Retina (tissue), 1 donor: ENCODE data around the gene EME1.
A peak's percentile ranks its signal among the peaks of the same experiment; 100 is the strongest.

ENCODE experiments used
- DNase-seq: peaks from one replicate; pipeline ENCODE4 v3.0.0-alpha.2; 2016

The EME1 gene

DNA sequence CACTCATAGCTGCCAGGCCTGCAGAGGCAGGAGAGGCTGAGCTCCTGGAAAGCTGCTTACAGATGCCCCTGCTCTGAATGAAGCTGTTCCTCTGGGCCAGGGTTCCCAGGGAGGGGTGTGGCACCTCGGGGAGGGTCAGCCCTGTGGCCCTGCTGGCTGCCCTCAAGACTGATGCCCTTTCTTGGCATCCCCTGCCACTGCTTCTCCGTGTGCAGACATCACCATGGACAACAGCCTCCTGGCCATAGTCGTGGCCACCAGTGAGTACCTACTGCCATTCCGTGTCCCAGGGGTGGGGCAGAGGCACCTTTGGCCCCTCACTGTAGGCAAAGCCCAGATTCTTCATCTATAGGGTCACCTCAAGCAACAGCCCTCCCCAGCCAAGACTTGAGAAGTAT is 9.0 kb upstream of the EME1 start:
- no peak for DNase-seq

DNA sequence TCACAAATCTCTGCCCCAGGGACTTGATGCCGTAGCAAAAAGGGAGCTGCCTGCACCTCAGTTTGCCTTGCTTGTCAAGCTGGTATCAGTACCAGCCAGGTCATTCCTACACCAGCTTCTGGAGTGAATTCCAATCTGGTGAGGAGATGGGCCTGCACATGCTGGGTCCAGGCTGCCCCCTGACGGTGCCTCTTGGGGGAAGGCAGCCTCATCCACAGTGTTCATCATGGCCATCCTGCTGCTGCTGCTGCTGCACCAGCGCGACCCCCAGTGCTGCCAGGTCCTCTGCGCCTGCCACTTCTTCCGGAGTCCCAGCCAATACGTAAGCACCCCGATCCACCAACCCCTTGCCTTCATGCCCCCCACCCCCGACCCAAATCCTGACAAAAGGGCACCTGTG is 8.3 kb upstream of the EME1 start:
- peak; percentile 33 for DNase-seq

GRCh38 chr17:50365165-50365564 is 7.9 kb upstream of the EME1 start:
- DNase-seq, result peak; percentile 22

GRCh38 chr17:50365649-50366393 is 7.2 kb upstream of the EME1 start:
- DNase-seq, result no peak

- no peak for DNase-seq
Observed at GRCh38 chr17:50367401-50367800, 5.6 kb upstream of the EME1 start.

DNA sequence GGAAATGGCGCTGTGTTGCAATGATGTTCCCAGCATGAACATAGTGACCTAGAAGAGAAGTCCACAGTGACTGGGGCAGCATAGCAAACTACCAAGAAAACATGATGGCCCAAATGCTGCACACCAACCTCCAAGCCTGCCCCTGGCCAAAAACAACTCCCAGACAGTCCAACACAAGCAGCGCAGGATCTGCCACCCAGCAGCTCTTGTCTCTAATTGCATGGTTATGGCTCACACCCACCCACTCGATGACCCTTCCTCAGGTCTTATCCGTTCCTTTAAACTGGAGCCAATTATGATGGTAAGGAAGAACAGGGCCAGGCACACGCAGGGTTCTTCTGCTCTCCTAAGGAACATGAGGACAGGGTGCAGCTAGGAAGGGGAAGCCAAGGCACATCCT is 3.0 kb upstream of the EME1 start:
- DNase-seq, result no peak

GRCh38 chr17:50371526-50371925 is 1.5 kb upstream of the EME1 start:
- DNase-seq, result no peak

GRCh38 chr17:50372222-50372757 is 739 bp upstream of the EME1 start:
- no peak for DNase-seq

GRCh38 chr17:50373705-50374104 is 676 bp downstream of the EME1 start:
- DNase-seq, result no peak

GRCh38 chr17:50375858-50376538 is 3.0 kb downstream of the EME1 start:
- DNase-seq, result no peak

DNA sequence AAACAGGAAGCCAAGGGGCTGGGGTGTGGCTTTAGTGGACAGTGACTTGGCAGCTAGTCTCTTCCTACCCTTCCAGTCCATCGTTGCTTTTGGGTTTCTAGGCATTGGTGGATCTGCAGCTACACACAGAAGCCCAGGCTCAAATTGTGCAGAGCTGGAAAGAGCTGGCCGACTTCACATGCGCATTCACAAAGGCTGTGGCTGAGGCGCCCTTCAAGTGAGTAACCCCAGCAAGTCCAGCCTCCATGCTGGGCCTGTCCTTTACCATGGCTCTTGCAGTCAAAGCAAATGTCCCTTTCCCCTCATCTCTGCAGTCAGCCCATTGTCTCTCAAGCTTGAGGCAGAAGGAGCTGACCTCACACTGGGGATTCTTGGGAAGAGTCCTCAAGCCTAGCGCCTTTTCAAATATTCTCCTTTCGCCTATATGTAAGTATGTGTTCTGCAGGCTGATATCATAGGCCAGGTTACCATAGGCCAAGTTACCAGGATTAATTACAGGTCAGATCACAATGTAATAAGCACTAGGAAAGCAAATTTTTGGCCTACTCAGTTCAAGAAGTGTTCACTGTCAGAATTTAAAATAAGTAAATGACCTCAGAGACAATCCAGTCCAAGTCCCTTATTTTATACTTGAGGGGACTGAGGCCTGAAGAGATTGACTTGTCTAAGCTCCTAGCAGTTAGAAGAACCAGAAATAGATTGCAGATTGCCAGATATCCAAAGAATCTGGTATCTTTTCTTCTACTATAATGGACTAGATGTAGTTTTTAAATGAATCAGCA is 6.5 kb downstream of the EME1 start:
- no peak for DNase-seq

- DNase-seq, result no peak
Observed at GRCh38 chr17:50380369-50381259, 7.6 kb downstream of the EME1 start.

DNA sequence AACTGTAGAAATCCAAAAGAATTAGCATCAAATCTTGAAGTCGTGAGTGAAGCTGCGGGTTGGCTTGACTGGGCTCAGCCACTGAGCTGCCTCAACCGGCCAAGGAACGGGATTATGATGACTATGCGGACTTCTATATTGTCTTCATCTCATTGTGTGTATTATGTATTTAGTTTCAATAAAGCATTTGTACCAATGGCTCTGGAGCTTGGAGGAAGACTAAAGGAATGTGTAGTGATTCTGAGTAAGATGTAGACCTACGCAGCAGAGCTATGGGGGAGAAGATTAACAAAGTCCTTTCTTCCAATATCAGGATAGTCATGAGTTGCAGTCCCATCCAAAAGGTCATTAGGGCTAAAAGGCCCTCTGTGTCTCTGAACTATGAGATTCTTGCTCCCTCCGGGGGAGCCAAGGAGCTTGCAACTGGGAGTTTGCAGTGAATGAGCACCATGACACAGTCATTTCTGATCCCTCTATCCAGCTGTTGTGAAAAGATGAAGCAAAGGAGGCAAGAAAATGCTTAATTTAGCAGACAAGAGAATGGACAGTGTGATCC is 8.3 kb downstream of the EME1 start:
- DNase-seq, result no peak

- no peak for DNase-seq
Observed at GRCh38 chr17:50381920-50382319, 8.9 kb downstream of the EME1 start.

- no peak for DNase-seq
Observed at GRCh38 chr17:50382931-50383330, 9.9 kb downstream of the EME1 start.

DNA sequence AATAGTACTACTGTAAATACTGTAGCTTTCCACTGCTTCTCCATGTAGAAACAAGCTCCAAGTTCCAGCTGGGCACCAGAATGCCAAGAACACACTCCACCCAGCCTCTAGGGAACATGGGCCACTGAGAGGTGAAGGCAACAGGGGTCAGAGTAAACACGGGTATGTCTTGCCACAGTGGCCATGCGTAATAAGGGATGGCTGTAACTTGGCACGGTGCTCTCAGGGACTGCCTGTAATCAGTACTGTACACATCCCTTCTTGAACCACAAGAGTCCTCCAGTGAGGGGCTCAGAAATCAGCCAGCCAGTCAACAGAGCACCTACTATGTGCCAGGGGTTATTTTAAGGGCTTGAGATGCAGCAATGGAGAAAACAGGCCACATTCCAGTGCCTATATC is 13.5 kb downstream of the EME1 start:
- DNase-seq, result no peak

DNA sequence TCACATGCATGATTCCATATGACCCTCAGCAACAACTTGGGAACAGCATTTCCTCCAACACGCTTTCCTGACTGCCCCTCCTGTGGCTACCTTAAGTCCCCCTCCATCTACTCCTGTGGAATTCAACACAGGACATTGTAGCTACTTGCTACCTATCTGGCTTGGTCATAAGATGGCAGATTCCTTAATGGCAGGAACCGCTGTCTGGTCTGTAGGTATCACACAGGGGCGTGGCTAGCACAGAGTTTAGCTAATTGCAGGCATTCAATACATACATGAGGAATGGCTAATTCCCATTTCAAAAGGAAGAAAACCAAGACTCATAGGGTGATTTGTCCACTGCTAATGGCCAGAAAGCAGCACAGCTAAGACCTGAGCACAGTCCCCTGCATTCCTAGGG is 15.7 kb downstream of the EME1 start:
- no peak for DNase-seq

GRCh38 chr17:50389534-50389933 is 16.5 kb downstream of the EME1 start:
- no peak for DNase-seq

- DNase-seq, result no peak
Observed at GRCh38 chr17:50392621-50393020, 19.6 kb downstream of the EME1 start.

- DNase-seq, result no peak
Observed at GRCh38 chr17:50393700-50394099, 20.7 kb downstream of the EME1 start.

- DNase-seq, result no peak
Observed at GRCh38 chr17:50394711-50395110, 21.7 kb downstream of the EME1 start.
